ENCODE measurements around the gene CHRND.
"Not testable (repeated sequence)": the region's sequence is repeated elsewhere in the genome, so short reads cannot be mapped to it uniquely, and the experiment has no call there.

Gene CHRND

DNA sequence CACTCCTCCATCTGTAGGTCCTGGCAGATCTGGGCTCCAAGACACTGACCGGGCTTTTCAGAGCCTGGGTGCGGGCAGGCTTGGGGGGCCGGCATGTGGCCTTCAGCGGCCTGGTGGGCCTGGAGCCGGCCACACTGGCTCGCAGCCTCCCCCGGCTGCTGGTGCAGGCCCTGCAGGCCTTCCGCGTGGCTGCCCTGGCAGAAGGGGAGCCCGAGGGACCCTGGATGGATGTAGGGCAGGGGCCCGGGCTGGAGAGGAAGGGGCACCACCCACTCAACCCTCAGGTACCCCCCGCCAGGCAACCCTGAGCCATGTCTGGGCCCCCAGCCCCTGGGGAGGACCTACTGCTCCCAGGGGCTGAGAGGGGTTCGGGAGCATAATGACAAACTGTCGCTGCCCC, 761 bp upstream of the CHRND start:
- Histone ChIP-seq H3K9me3 (ENCODE audit: control insufficient read depth in 5 of 5, low read length in 5 of 5) (no peaks in the 10 kb centered on the region), H3K9ac (ENCODE audit: low read length in 5 of 5) (no peak overlapping the region), H3K27me3 (ENCODE audit: control insufficient read depth in 5 of 5, insufficient read depth in 4 of 5, low read length in 5 of 5) (peaks cover 35 to 67% (median 53%) of the 10 kb centered on the region in 5 donors), H3K4me3 (ENCODE audit: low read depth in 1 of 5, low read length in 5 of 5) (no peak overlapping the region), H3K27ac (ENCODE audit: low read depth, low read length) (no peak overlapping the region), H3K4me1 (ENCODE audit: control insufficient read depth in 5 of 5, insufficient read depth in 5 of 5, low read length in 5 of 5) (peaks cover 0 to 31% (median 28%) of the 10 kb centered on the region in 5 donors), H3K36me3 (ENCODE audit: control insufficient read depth in 5 of 5, insufficient read depth in 5 of 5, low read length in 5 of 5) (no peaks in the 10 kb centered on the region)

- no peaks in the 10 kb centered on the region for H3K9me3 ChIP-seq (ENCODE audit: control insufficient read depth in 5 of 5, low read length in 5 of 5)
- no peak overlapping the region for H3K9ac ChIP-seq (ENCODE audit: low read length in 5 of 5)
- H3K36me3 ChIP-seq (ENCODE audit: control insufficient read depth in 5 of 5, insufficient read depth in 5 of 5, low read length in 5 of 5): no peaks in the 10 kb centered on the region
- H3K27ac ChIP-seq (ENCODE audit: low read depth, low read length): no peak overlapping the region
- no peak overlapping the region for H3K4me3 ChIP-seq (ENCODE audit: low read depth in 1 of 5, low read length in 5 of 5)
- peaks cover 30 to 68% (median 50%) of the 10 kb centered on the region in 5 donors for H3K27me3 ChIP-seq (ENCODE audit: control insufficient read depth in 5 of 5, insufficient read depth in 4 of 5, low read length in 5 of 5)
- peaks cover 0 to 31% (median 28%) of the 10 kb centered on the region in 5 donors for H3K4me1 ChIP-seq (ENCODE audit: control insufficient read depth in 5 of 5, insufficient read depth in 5 of 5, low read length in 5 of 5)
Measured at GRCh38 chr2:232526372-232526941, 497 bp downstream of the CHRND start.

- peaks cover 28 to 56% (median 38%) of the 10 kb centered on the region in 5 donors for H3K27me3 ChIP-seq (ENCODE audit: control insufficient read depth in 5 of 5, insufficient read depth in 4 of 5, low read length in 5 of 5)
- H3K36me3 ChIP-seq (ENCODE audit: control insufficient read depth in 5 of 5, insufficient read depth in 5 of 5, low read length in 5 of 5): no peaks in the 10 kb centered on the region
- no peak overlapping the region for H3K4me3 ChIP-seq (ENCODE audit: low read depth in 1 of 5, low read length in 5 of 5)
- no peak overlapping the region for H3K27ac ChIP-seq (ENCODE audit: low read depth, low read length)
- H3K9me3 ChIP-seq (ENCODE audit: control insufficient read depth in 5 of 5, low read length in 5 of 5): no peaks in the 10 kb centered on the region
- H3K9ac ChIP-seq (ENCODE audit: low read length in 5 of 5): no peak overlapping the region
- H3K4me1 ChIP-seq (ENCODE audit: control insufficient read depth in 5 of 5, insufficient read depth in 5 of 5, low read length in 5 of 5): peaks cover 0 to 22% (median 17%) of the 10 kb centered on the region in 5 donors
Measured at GRCh38 chr2:232527905-232528470, 2.0 kb downstream of the CHRND start.

GRCh38 chr2:232528746-232529460, 2.9 kb downstream of the CHRND start:
- Histone ChIP-seq H3K4me3 (ENCODE audit: low read depth in 1 of 5, low read length in 5 of 5) (no peak overlapping the region), H3K27me3 (ENCODE audit: control insufficient read depth in 5 of 5, insufficient read depth in 4 of 5, low read length in 5 of 5) (peaks cover 19 to 47% (median 30%) of the 10 kb centered on the region in 5 donors), H3K9ac (ENCODE audit: low read length in 5 of 5) (no peak overlapping the region), H3K4me1 (ENCODE audit: control insufficient read depth in 5 of 5, insufficient read depth in 5 of 5, low read length in 5 of 5) (peaks cover 0 to 13% (median 9%) of the 10 kb centered on the region in 5 donors), H3K27ac (ENCODE audit: low read depth, low read length) (no peak overlapping the region), H3K36me3 (ENCODE audit: control insufficient read depth in 5 of 5, insufficient read depth in 5 of 5, low read length in 5 of 5) (no peaks in the 10 kb centered on the region), H3K9me3 (ENCODE audit: control insufficient read depth in 5 of 5, low read length in 5 of 5) (no peaks in the 10 kb centered on the region)

DNA sequence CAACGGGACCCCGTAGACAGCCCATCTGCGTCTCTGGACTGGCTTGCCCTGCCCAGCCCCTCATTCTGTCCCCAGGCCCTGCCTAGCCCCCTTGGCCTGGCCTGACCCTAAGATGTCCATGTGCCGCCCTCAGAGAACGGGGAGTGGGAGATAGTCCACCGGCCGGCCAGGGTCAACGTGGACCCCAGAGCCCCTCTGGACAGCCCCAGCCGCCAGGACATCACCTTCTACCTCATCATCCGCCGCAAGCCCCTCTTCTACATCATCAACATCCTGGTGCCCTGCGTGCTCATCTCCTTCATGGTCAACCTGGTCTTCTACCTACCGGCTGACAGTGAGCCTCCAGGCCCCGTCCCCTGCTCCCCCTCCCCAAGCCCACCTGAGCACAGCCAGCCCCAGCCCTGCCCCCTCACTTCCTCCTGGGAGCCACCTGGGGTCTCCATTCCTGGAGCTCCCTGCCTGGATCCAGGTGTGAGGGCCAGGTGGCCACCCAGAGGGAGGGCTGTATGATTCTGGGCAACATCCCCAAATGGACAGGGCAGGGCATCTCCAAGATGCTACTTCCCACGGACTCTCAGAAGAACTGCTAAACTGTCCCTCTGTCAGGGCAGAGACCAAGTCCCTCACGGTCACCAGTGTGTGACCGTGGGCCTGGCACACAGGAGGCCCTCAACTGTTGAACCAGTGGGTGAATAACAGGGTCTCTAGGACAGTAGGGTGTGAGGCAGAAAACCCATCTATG, 4.0 kb downstream of the CHRND start:
- H3K27ac ChIP-seq (ENCODE audit: low read depth, low read length): no peak overlapping the region
- H3K9me3 ChIP-seq (ENCODE audit: control insufficient read depth in 5 of 5, low read length in 5 of 5): no peaks in the 10 kb centered on the region
- peaks cover 11 to 40% (median 21%) of the 10 kb centered on the region in 5 donors for H3K27me3 ChIP-seq (ENCODE audit: control insufficient read depth in 5 of 5, insufficient read depth in 4 of 5, low read length in 5 of 5)
- H3K4me3 ChIP-seq (ENCODE audit: low read depth in 1 of 5, low read length in 5 of 5): no peak overlapping the region
- H3K4me1 ChIP-seq (ENCODE audit: control insufficient read depth in 5 of 5, insufficient read depth in 5 of 5, low read length in 5 of 5): peaks cover 0 to 7% (median 3%) of the 10 kb centered on the region in 5 donors
- H3K36me3 ChIP-seq (ENCODE audit: control insufficient read depth in 5 of 5, insufficient read depth in 5 of 5, low read length in 5 of 5): no peaks in the 10 kb centered on the region
- no peak overlapping the region for H3K9ac ChIP-seq (ENCODE audit: low read length in 5 of 5)

DNA sequence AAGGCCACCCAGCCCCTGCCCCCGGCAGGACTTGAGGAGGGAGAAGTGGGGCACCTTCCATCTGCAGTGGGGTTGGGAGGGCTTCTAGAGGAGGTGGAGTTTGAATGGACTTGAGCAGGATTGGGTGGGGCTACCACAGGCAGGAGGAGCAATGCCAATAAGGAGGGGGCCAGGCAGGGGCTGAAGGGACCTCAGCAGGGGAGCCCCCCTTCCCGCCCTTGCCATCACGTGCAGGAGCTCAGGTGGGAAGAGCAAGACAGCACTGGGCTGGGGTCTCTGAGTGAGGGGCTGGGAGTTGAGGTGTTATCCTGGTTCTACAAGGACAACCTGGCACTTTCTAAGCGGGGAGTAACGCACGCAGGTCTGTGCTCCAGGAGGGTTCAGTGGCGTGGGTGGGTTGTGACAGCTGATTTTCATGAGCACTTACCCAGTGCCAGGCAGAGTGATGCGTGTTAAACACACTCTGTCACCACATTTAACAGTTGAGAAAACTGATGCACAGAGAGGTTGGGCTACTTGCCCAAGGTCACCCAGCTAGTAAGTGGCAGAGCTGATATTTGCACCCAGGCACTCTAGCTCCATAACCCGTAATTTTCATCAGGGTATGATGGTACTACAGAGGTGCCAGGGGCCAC, 4.8 kb downstream of the CHRND start:
- Histone ChIP-seq H3K9ac (ENCODE audit: low read length in 5 of 5) (no peak overlapping the region), H3K4me1 (ENCODE audit: control insufficient read depth in 5 of 5, insufficient read depth in 5 of 5, low read length in 5 of 5) (no peaks in the 10 kb centered on the region), H3K27ac (ENCODE audit: low read depth, low read length) (no peak overlapping the region), H3K27me3 (ENCODE audit: control insufficient read depth in 5 of 5, insufficient read depth in 4 of 5, low read length in 5 of 5) (peaks cover 11 to 40% (median 26%) of the 10 kb centered on the region in 5 donors), H3K4me3 (ENCODE audit: low read depth in 1 of 5, low read length in 5 of 5) (no peak overlapping the region), H3K36me3 (ENCODE audit: control insufficient read depth in 5 of 5, insufficient read depth in 5 of 5, low read length in 5 of 5) (no peaks in the 10 kb centered on the region), H3K9me3 (ENCODE audit: control insufficient read depth in 5 of 5, low read length in 5 of 5) (no peaks in the 10 kb centered on the region)

DNA sequence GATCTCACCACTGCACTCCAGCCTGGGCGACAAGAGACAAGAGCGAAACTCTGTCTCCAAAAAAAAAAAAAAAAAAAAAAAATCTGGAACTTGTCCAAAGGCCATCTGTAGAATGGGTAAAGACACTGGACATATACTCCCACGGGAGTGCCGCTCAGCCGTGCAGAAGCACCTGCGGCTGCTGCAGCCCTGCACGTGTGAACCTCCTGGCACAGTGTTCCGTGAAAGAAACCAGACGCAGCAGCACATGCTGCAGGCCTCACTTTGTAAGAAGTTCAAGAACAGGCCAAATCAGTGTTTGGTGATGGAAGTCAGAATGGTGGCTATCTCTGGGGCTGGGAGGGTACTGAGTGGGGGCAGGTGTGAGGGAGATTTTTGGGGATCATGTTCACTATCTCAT, 6.5 kb downstream of the CHRND start:
- H3K27ac ChIP-seq (ENCODE audit: low read depth, low read length): no peak overlapping the region
- peaks cover 4 to 8% (median 7%) of the 10 kb centered on the region in 5 donors for H3K9me3 ChIP-seq (ENCODE audit: control insufficient read depth in 5 of 5, low read length in 5 of 5)
- peaks cover 11 to 42% (median 29%) of the 10 kb centered on the region in 5 donors for H3K27me3 ChIP-seq (ENCODE audit: control insufficient read depth in 5 of 5, insufficient read depth in 4 of 5, low read length in 5 of 5)
- H3K36me3 ChIP-seq (ENCODE audit: control insufficient read depth in 5 of 5, insufficient read depth in 5 of 5, low read length in 5 of 5): no peaks in the 10 kb centered on the region
- H3K4me1 ChIP-seq (ENCODE audit: control insufficient read depth in 5 of 5, insufficient read depth in 5 of 5, low read length in 5 of 5): no peaks in the 10 kb centered on the region
- H3K9ac ChIP-seq (ENCODE audit: low read length in 5 of 5): no peak overlapping the region
- H3K4me3 ChIP-seq (ENCODE audit: low read depth in 1 of 5, low read length in 5 of 5): no peak overlapping the region

DNA sequence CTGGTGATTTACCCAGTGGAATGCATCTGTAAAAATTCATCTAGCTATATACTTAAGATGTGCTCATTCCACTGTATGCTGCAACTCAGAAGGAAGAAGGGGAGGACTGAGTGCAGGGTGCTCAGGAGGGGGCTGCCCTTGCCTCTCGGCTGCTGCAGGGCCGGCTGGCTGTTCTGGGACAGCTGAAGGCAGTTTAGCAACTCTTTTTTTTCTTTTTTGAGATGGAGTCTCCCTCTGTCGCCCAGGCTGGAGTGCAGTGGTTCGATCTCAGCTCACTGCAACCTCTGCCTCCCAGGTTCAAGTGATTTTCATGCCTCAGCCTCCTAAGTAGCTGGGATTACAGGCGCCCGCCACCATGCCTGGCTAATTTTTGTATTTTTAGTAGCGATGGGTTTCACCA, 6.9 kb downstream of the CHRND start:
- not testable (repeated sequence) for H3K36me3 ChIP-seq (ENCODE audit: control insufficient read depth in 5 of 5, insufficient read depth in 5 of 5, low read length in 5 of 5); H3K9ac ChIP-seq (ENCODE audit: low read length in 5 of 5); H3K4me3 ChIP-seq (ENCODE audit: low read depth in 1 of 5, low read length in 5 of 5); H3K9me3 ChIP-seq (ENCODE audit: control insufficient read depth in 5 of 5, low read length in 5 of 5); H3K4me1 ChIP-seq (ENCODE audit: control insufficient read depth in 5 of 5, insufficient read depth in 5 of 5, low read length in 5 of 5); H3K27ac ChIP-seq (ENCODE audit: low read depth, low read length)
- peaks cover 11 to 44% (median 27%) of the 10 kb centered on the region in 5 donors for H3K27me3 ChIP-seq (ENCODE audit: control insufficient read depth in 5 of 5, insufficient read depth in 4 of 5, low read length in 5 of 5)

GRCh38 chr2:232533944-232534710, 8.2 kb downstream of the CHRND start:
- Histone ChIP-seq H3K4me3 (ENCODE audit: low read depth in 1 of 5, low read length in 5 of 5) (no peak overlapping the region), H3K9me3 (ENCODE audit: control insufficient read depth in 5 of 5, low read length in 5 of 5) (peaks cover 4 to 8% (median 7%) of the 10 kb centered on the region in 5 donors), H3K27me3 (ENCODE audit: control insufficient read depth in 5 of 5, insufficient read depth in 4 of 5, low read length in 5 of 5) (peaks cover 9 to 46% (median 24%) of the 10 kb centered on the region in 5 donors), H3K27ac (ENCODE audit: low read depth, low read length) (no peak overlapping the region), H3K4me1 (ENCODE audit: control insufficient read depth in 5 of 5, insufficient read depth in 5 of 5, low read length in 5 of 5) (no peaks in the 10 kb centered on the region), H3K36me3 (ENCODE audit: control insufficient read depth in 5 of 5, insufficient read depth in 5 of 5, low read length in 5 of 5) (no peaks in the 10 kb centered on the region), H3K9ac (ENCODE audit: low read length in 5 of 5) (no peak overlapping the region)
